ENCODE data around the gene TK1. TPM values are rescaled to one million over a fixed set of nuclear protein-coding genes. Genes with fewer than 3 reads are reported as not detected.

The TK1 gene
- total RNA-seq, 1 donor from 2014 or later, result 16.2 TPM

DNA sequence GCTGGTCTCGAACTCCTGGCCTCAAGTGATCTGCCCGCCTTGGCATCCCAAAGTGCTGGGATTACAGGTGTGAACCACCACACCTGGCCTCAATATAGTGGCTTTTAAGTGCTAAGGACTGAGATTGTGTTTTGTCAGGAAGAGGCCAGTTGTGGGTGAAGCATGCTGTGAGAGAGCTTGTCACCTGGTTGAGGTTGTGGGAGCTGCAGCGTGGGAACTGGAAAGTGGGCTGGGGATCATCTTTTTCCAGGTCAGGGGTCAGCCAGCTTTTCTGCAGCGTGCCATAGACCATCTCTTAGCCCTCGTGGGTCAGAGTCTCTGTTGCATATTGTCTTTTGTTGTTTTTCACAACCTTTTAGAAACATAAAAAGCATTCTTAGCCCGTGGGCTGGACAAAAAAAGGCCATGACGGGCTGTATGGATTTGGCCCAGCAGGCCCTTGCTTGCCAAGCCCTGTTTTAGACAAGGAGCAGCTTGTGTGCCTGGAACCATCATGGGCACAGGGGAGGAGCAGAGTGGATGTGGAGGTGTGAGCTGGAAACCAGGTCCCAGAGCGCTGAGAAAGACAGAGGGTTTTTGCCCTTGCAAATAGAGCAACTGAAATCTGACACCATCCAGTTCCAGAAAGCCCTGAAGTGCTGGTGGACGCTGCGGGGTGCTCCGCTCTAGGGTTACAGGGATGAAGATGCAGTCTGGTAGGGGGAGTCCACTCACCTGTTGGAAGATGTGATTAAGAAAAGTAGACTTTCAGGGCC lies 32.7 kb upstream of the TK1 start:
- Mint-ChIP-seq H3K27ac (ENCODE audit: unreplicated experiment) (no peak overlapping the region), H3K36me3 (ENCODE audit: unreplicated experiment) (peaks cover 7% of the 10 kb centered on the region), H3K4me3 (ENCODE audit: unreplicated experiment) (no peak overlapping the region), H3K27me3 (ENCODE audit: unreplicated experiment) (no peaks in the 10 kb centered on the region), H3K9me3 (ENCODE audit: unreplicated experiment) (no peaks in the 10 kb centered on the region), H3K4me1 (ENCODE audit: unreplicated experiment) (peaks cover 12% of the 10 kb centered on the region)
- no peak for DNase-seq (ENCODE audit: extremely low spot score, unreplicated experiment)
- TF ChIP-seq, protein P1, sequence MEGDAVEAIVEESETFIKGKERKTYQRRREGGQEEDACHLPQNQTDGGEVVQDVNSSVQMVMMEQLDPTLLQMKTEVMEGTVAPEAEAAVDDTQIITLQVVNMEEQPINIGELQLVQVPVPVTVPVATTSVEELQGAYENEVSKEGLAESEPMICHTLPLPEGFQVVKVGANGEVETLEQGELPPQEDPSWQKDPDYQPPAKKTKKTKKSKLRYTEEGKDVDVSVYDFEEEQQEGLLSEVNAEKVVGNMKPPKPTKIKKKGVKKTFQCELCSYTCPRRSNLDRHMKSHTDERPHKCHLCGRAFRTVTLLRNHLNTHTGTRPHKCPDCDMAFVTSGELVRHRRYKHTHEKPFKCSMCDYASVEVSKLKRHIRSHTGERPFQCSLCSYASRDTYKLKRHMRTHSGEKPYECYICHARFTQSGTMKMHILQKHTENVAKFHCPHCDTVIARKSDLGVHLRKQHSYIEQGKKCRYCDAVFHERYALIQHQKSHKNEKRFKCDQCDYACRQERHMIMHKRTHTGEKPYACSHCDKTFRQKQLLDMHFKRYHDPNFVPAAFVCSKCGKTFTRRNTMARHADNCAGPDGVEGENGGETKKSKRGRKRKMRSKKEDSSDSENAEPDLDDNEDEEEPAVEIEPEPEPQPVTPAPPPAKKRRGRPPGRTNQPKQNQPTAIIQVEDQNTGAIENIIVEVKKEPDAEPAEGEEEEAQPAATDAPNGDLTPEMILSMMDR (IDR thresholded peaks at IDR 0.05), result no peak

DNA sequence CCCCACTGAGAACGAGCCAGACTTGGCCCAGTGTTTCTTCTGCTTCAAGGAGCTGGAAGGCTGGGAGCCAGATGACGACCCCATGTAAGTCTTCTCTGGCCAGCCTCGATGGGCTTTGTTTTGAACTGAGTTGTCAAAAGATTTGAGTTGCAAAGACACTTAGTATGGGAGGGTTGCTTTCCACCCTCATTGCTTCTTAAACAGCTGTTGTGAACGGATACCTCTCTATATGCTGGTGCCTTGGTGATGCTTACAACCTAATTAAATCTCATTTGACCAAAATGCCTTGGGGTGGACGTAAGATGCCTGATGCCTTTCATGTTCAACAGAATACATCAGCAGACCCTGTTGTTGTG lies 27.8 kb upstream of the TK1 start:
- peaks cover 15% of the 10 kb centered on the region for H3K4me1 Mint-ChIP-seq (ENCODE audit: unreplicated experiment)
- H3K36me3 Mint-ChIP-seq (ENCODE audit: unreplicated experiment), result no peaks in the 10 kb centered on the region
- no peak overlapping the region for H3K27ac Mint-ChIP-seq (ENCODE audit: unreplicated experiment)
- no peaks in the 10 kb centered on the region for H3K27me3 Mint-ChIP-seq (ENCODE audit: unreplicated experiment)
- no peak for DNase-seq (ENCODE audit: extremely low spot score, unreplicated experiment)
- no peaks in the 10 kb centered on the region for H3K9me3 Mint-ChIP-seq (ENCODE audit: unreplicated experiment)
- H3K4me3 Mint-ChIP-seq (ENCODE audit: unreplicated experiment), result peak overlapping the region; percentile 83
- TF ChIP-seq, protein P1 (IDR thresholded peaks at IDR 0.05), result no peak

DNA sequence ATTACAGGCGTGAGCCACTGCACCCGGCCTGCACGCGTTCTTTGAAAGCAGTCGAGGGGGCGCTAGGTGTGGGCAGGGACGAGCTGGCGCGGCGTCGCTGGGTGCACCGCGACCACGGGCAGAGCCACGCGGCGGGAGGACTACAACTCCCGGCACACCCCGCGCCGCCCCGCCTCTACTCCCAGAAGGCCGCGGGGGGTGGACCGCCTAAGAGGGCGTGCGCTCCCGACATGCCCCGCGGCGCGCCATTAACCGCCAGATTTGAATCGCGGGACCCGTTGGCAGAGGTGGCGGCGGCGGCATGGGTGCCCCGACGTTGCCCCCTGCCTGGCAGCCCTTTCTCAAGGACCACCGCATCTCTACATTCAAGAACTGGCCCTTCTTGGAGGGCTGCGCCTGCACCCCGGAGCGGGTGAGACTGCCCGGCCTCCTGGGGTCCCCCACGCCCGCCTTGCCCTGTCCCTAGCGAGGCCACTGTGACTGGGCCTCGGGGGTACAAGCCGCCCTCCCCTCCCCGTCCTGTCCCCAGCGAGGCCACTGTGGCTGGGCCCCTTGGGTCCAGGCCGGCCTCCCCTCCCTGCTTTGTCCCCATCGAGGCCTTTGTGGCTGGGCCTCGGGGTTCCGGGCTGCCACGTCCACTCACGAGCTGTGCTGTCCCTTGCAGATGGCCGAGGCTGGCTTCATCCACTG lies 27.3 kb upstream of the TK1 start, which contains the start of gene BIRC5:
TSS of gene BIRC5 (plus strand) at position 238 of the 690 bp plus-strand sequence. CDS start at position 302, 64 bp downstream.
- TF ChIP-seq, protein P1 (IDR thresholded peaks at IDR 0.05), result no peak
- DNase-seq (ENCODE audit: extremely low spot score, unreplicated experiment), result peak; percentile 96
- Mint-ChIP-seq H3K27ac (ENCODE audit: unreplicated experiment) (no peak within 1 kb of the TSS), H3K36me3 (ENCODE audit: unreplicated experiment) (no peaks in the 10 kb centered on the region), H3K9me3 (ENCODE audit: unreplicated experiment) (no peaks in the 10 kb centered on the region), H3K27me3 (ENCODE audit: unreplicated experiment) (no peaks in the 10 kb centered on the region), H3K4me1 (ENCODE audit: unreplicated experiment) (peaks cover 15% of the 10 kb centered on the region), H3K4me3 (ENCODE audit: unreplicated experiment) (peak within 1 kb of the TSS; percentile 83)

DNA sequence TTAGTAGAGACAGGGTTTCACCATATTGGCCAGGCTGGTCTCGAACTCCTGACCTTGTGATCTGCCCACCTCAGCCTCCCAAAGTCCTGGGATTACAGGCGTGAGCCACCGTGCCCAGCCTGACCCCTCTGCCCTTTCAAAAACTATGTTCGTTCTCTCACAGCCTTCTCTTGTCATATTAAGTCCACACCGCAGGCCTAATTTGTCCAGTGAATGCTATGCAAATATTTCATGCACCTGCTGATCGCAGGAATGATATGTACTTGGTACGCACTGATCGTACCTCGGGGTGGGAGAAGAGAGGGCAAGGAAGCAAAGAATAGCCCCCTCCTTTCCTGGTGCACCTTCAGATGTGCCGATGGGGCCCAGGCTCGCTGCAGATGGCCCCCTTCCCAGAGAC lies 24.2 kb upstream of the TK1 start:
- Mint-ChIP-seq H3K27me3 (ENCODE audit: unreplicated experiment) (no peaks in the 10 kb centered on the region), H3K4me3 (ENCODE audit: unreplicated experiment) (no peak overlapping the region), H3K9me3 (ENCODE audit: unreplicated experiment) (no peaks in the 10 kb centered on the region), H3K27ac (ENCODE audit: unreplicated experiment) (no peak overlapping the region), H3K4me1 (ENCODE audit: unreplicated experiment) (peaks cover 13% of the 10 kb centered on the region), H3K36me3 (ENCODE audit: unreplicated experiment) (peaks cover 7% of the 10 kb centered on the region)
- TF ChIP-seq, protein P1 (IDR thresholded peaks at IDR 0.05), result no peak
- DNase-seq (ENCODE audit: extremely low spot score, unreplicated experiment), result no peak

DNA sequence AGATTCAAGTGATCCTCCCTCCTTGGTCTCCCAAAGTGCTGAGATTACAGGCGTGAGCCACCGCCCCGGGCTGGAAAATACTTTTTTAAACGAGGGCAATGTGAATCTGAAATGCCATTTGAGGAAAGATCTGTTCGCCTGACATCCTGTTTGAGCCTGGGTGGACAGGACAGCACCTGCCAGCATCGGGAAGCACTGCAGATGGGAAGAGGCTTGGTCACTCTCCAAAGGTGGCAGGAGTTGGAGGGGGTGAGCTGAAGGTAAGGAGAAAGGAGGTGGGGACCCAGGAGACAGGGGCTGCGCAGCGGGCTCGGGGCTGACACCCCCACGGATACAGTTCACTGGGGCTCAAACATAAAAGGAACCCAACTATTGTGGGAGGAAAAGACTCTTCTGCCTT lies 23.3 kb upstream of the TK1 start:
- peaks cover 9% of the 10 kb centered on the region for H3K36me3 Mint-ChIP-seq (ENCODE audit: unreplicated experiment)
- no peak for DNase-seq (ENCODE audit: extremely low spot score, unreplicated experiment)
- H3K9me3 Mint-ChIP-seq (ENCODE audit: unreplicated experiment), result no peaks in the 10 kb centered on the region
- H3K27me3 Mint-ChIP-seq (ENCODE audit: unreplicated experiment), result no peaks in the 10 kb centered on the region
- no peak overlapping the region for H3K27ac Mint-ChIP-seq (ENCODE audit: unreplicated experiment)
- TF ChIP-seq, protein P1 (IDR thresholded peaks at IDR 0.05), result no peak
- H3K4me3 Mint-ChIP-seq (ENCODE audit: unreplicated experiment), result no peak overlapping the region
- H3K4me1 Mint-ChIP-seq (ENCODE audit: unreplicated experiment), result peaks cover 7% of the 10 kb centered on the region
